ENCODE measurements around the gene ST13.
"Not testable (repeated sequence)": the region's sequence is repeated elsewhere in the genome, so short reads cannot be mapped to it uniquely, and the experiment has no call there.

The ST13 gene

GRCh38 chr22:40856513-40857308 is at the start of gene ST13, which contains the start of gene XPNPEP3:
Gene ST13 (minus strand): TSS chr22:40856639. CDS start chr22:40856540, 99 bp downstream.
Gene XPNPEP3 (plus strand): TSS chr22:40857148. CDS start chr22:40857182, 34 bp downstream.
- peak; percentile 98 for DNase-seq

DNA sequence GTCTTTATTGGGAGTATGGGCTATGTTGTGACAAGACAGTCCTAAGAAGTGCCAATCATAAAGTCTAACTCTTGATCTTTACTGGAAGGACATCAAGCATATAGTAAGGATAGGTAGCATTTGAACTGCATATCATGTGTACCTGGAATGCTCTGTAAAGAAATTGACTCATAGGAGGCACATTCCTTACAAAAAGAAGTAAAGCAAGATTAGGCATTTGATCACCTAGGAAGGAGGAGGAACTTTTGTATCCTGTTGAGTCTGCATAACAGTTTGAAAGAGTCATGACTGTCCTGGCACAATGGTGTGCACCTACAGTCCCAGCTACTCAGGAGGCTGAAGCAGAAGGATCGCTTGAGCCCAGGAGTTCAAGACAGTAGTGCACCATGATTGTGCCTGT is 47.7 kb upstream of the ST13 start:
- DNase-seq = no peak

- peak; percentile 86 for DNase-seq
Measured at GRCh38 chr22:40898850-40899357, 42.5 kb upstream of the ST13 start.

DNA sequence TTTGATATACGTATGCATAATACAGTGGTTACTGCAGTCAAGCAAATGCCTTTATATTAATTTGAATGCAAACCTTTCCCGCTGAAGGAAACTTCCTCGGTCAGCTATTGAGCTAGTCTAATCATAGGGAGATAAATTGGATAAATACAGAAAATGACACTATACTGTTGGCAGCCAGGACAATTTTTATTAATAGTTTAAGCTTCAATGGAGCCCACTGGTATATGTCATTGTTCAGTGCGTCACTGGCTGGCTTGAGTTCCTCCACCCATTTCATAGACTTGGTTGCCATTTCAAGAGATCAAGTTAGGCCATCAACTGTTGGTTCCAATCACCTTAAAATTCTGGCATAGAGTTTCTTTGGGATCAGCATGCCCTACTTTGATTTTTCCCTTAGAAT is 38.0 kb upstream of the ST13 start:
- DNase-seq = no peak

DNA sequence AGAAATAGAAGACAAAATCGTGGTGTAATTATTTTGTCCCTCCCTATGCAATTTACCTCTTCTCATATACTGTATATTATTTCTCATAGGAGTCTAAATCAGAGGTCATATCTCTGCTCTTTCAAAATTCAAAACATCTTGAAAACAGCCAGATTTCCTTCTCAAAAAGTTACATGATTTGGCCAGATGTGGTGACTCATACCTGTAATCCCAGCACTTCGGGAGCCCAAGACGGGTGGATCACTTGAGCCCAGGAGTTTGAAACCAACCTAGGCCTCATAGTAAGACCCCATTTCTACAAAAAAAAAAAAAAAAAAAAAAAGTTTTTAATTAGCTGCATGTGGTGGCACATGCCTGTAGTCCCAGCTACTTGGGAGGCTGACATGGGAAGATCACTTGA is 34.4 kb upstream of the ST13 start:
- no peak for DNase-seq

GRCh38 chr22:40889116-40889515 is 32.7 kb upstream of the ST13 start:
- no peak for DNase-seq

DNA sequence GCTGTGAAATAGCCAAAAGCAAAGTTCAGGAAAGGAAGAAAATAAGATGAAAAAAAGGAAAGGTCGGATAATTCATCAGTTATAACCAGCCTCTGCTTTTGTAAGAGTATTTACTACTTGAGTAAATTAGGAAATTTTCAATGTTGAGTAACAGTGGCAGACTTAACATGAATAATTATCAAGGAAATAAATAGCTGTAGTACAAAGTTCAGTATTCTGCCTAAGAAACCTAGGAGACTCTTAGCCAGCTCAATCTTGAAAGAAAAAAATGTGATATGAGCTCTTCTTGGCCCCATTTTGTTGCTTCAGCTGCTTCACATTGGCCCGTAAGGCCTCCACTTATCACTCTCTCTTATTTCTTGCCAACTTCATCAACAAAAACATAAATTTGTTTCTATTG is 22.5 kb upstream of the ST13 start:
- DNase-seq = no peak

DNA sequence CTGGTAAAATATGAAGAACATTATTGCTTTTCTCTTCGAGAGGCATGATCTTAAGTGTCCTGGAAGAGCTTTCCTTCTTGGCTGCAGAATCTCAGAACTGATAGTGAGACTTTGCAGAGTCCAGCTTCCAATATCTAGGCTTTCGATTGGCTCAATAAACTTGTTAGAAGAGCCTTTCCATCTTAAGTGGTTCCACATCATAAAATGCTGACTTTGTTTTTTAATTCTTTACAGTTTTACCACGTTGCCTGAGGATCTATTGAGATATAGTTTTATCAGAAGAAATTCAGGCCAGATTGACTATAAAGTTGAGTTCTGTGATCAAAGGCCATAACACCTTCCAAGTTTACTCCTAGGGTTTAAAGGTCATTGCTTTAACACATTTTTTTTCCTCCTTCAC is 21.0 kb upstream of the ST13 start:
- DNase-seq = no peak

GRCh38 chr22:40876907-40877306 is 20.5 kb upstream of the ST13 start:
- DNase-seq = no peak

GRCh38 chr22:40875111-40875510 is 18.7 kb upstream of the ST13 start:
- DNase-seq = no peak

- DNase-seq = no peak
Measured at GRCh38 chr22:40874016-40874415, 17.6 kb upstream of the ST13 start.

DNA sequence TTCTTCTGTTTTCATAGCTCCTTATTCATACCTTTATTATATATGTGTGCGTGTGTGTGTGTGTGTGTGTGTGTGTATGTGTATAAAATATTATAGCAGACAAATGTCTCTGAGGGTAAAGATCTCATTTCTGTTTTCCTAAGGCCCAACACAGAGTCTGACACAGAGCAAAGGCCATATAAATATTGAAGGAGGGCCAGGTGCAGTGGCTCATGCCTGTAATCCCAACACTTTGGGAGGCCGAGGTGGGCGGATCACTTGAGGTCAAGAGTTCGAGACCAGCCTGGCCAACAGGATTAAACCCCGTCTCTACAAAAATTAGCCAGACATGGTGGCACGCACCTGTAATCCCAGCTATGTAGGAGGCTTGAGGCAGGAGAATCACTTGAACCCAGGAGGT is 11.9 kb upstream of the ST13 start:
- not testable (repeated sequence) for DNase-seq

- no peak for DNase-seq
Measured at GRCh38 chr22:40867109-40867508, 10.7 kb upstream of the ST13 start.

GRCh38 chr22:40862537-40862936 is 6.1 kb upstream of the ST13 start:
- no peak for DNase-seq

DNA sequence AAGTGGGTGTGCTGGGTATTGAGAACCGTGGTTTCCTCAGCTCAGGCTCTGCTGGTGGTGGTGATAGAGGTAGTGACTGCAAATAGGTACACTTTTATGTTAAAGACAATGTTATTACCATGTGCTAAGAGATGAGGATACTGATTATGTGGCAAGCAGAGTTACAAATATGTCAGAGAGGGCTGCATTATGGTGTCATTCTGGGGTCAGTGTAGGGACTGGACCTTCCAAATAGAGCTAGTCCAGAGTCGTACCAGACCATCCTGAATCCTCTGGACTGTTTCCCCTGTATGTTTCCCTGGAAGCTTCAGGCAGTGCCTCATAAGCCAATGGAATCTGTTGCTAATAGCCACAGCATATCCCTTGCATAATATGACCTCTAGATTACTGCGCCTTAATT is 5.6 kb upstream of the ST13 start, which contains the start of gene DNAJB7:
Gene DNAJB7 (minus strand): TSS at position 101 of the 400 bp plus-strand sequence. CDS start 119 bp downstream, outside the sequence.
- no peak for DNase-seq

- DNase-seq = no peak
Measured at GRCh38 chr22:40857309-40857855, 943 bp upstream of the ST13 start.

DNA sequence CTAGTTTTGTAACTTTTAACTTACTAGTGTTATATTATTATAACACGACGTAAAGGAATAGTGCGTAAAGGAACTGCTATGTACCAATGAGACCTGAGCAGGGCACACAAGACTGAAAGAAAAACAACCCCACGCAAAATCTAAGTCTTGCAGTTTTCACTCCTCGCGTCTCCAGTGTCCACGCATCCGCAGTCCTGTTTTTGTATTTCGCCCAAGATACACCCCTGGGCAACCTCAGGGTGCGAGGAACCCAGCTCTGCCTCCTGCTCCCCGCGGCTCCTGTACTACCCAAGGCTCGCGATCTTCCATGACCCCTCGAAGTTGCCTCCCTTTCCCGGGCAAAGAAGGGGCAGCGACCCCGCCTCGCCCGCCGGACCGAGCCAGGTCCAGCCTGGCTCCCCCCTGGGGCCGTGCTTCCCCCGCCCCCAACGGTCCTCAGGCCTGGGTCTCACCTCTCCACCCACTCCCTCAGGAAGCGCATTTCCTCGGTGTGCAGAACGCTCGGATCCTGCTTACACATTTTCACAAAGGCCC is 393 bp downstream of the ST13 start:
- DNase-seq = no peak

DNA sequence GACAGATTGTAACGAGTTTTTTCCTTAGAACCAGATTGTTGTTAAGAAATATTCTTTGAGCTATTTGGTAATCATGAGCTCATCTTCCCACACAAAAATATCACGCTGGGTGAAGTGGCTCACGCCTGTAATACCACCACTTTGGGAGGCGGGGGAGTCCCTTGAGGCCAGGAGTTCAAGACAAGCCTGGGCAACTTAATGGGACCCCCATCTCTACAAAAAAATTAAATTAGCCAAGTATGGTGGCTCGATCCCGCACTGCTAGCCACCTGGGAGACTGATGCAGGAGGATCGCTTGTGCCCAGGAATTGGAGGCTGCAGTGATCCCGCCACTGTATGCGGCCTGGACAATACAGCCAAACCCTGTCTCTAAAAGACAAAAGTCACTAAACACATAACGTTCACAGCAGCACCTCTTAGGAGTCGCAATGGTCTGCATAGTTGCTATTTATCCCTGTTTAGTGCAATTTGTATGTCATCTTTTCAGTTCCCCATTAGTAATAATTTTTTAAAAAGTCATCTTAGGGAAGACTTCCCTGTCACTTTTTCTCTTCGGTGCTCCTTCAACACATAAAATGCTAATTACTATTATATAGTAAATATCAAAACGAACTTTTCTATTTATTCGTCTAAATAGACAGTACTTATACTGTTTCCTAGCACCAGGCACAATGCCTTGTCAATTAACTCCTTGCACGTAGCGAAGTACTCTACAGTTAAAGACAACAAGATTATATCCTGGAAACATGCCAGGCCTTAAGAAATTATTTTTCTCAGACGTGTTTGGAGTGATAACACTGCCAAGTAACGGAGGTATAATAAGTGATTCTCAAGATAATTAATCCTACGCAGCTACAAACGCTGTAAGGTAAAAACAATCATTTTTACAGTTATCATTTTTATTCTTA is 1.1 kb downstream of the ST13 start:
- peak; percentile 89 for DNase-seq

DNA sequence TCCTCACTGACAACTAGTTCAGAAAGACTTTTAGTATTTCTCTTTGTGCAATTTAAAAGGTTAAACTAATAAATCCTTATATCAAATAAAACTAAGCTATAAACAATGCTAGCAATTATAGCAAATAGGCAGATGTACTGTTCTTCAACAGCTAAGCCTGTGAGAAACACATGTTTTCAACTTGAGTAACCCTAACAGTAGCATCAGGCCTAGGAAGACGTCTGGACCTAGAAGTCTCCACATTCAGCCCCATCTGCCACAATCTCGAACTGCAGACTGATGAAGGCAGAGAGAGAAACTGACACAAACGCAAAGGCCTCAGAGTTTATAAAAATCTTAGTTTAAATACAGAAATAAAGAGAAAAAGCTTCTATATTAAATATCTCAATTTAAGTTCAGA is 2.5 kb downstream of the ST13 start:
- peak; percentile 36 for DNase-seq

DNA sequence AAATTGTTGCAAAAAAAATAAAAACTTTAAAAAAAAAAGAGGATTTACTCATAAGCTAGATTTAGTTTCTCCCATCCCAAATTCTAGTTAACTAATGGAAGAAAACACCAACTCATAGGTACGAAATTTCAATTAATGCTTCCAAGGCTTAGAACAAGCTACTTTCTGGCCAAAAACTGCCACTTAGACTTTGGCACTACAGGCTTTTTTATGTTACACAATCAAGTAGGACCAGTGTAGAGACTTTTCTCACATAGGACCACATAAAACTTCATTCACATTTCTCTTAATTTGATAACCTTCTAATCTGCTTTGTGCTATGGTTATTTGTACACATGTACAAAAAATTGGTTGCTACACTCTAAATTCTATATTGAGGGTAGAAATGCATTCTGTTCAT is 3.1 kb downstream of the ST13 start:
- DNase-seq = no peak

- not testable (repeated sequence) for DNase-seq
Measured at GRCh38 chr22:40845816-40846215, 10.6 kb downstream of the ST13 start.

DNA sequence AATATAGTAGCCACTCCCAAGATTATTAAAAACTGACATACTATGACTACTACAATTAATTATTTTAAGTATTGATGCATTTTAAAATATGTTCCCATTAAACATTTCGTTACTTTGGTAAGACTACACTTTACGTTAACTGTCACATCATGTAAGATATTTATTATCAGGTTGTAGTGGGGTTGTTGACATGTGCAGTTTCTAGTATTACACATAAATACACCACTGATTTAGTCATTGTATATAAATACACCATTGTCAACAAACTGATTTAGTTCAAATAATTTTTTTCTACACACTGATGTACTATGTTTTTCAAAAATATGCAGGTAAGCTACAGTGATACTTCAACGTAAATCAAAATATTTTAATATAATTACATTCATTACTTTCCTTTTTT is 11.5 kb downstream of the ST13 start:
- no peak for DNase-seq

DNA sequence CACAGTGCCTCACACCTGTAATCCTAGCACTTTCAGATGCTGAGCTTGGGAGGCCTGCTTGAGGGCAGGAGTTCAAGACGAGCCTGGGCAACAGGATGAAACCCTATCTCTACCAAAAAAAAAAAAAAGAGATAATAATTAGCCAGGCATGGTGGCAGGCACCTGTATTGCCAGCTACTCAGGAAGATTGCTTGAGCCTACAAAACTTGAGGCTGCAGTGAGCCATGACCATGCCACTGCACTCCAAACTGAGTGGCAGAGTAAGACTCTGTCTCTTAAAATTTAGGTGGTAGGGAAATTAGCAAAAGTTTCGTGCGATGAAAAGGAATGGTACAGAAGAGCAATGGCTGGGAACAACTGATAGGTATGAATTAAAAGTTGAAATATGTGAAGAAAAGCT is 18.0 kb downstream of the ST13 start:
- no peak for DNase-seq

All from hematopoietic multipotent progenitor cell treated with erythropoietin and hydrocortisone succinate and interleukin-3 and kit ligand, for 8 days (in vitro differentiated cells).